ENCODE results near the gene EIF4A3. TPM values are rescaled to one million over a fixed set of nuclear protein-coding genes. Genes with fewer than 3 reads are reported as not detected.

The EIF4A3 gene
- total RNA-seq, 1 donor from 2014 or later = 76.6 TPM

DNA sequence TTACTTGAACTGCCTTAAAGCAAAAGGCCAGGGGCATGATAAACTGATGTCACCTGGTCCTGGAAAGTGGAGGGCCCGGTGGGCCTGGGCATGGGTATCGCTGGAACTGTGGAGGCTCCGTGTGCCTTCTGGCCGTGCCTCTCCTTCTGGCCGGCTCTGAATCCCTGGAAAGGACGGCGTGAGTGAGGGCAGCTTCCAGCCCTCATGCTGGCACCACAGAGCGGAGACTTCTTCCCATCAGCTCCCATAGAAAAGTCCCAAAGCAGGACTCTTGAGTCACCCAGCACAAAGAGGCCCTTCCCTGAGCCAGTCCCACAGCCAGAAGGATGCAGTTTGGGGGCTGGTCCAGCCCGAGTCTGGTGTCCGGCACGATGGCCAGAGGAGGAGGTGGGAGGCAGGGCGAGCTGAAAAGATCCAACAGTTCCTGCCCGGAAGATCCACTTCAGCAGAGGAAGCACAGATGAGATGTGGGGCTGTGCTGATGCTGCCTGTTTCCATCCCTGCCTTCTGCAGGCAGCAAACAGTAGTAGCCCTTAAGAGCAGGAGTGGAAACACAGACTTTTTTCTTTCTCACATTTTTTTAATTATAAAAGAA lies 37.8 kb downstream of the EIF4A3 start:
- Mint-ChIP-seq H3K9me3 (ENCODE audit: unreplicated experiment) (no peaks in the 10 kb centered on the region), H3K27me3 (ENCODE audit: unreplicated experiment) (peaks cover 5% of the 10 kb centered on the region), H3K4me3 (ENCODE audit: unreplicated experiment) (no peak overlapping the region), H3K4me1 (ENCODE audit: unreplicated experiment) (no peaks in the 10 kb centered on the region), H3K27ac (ENCODE audit: unreplicated experiment) (no peak overlapping the region), H3K36me3 (ENCODE audit: low read depth, unreplicated experiment) (peaks cover 17% of the 10 kb centered on the region)
- DNase-seq (ENCODE audit: low spot score) = no peak
- TF ChIP-seq, protein P1, sequence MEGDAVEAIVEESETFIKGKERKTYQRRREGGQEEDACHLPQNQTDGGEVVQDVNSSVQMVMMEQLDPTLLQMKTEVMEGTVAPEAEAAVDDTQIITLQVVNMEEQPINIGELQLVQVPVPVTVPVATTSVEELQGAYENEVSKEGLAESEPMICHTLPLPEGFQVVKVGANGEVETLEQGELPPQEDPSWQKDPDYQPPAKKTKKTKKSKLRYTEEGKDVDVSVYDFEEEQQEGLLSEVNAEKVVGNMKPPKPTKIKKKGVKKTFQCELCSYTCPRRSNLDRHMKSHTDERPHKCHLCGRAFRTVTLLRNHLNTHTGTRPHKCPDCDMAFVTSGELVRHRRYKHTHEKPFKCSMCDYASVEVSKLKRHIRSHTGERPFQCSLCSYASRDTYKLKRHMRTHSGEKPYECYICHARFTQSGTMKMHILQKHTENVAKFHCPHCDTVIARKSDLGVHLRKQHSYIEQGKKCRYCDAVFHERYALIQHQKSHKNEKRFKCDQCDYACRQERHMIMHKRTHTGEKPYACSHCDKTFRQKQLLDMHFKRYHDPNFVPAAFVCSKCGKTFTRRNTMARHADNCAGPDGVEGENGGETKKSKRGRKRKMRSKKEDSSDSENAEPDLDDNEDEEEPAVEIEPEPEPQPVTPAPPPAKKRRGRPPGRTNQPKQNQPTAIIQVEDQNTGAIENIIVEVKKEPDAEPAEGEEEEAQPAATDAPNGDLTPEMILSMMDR (IDR thresholded peaks at IDR 0.05; ENCODE audit: unreplicated experiment) = no peak

DNA sequence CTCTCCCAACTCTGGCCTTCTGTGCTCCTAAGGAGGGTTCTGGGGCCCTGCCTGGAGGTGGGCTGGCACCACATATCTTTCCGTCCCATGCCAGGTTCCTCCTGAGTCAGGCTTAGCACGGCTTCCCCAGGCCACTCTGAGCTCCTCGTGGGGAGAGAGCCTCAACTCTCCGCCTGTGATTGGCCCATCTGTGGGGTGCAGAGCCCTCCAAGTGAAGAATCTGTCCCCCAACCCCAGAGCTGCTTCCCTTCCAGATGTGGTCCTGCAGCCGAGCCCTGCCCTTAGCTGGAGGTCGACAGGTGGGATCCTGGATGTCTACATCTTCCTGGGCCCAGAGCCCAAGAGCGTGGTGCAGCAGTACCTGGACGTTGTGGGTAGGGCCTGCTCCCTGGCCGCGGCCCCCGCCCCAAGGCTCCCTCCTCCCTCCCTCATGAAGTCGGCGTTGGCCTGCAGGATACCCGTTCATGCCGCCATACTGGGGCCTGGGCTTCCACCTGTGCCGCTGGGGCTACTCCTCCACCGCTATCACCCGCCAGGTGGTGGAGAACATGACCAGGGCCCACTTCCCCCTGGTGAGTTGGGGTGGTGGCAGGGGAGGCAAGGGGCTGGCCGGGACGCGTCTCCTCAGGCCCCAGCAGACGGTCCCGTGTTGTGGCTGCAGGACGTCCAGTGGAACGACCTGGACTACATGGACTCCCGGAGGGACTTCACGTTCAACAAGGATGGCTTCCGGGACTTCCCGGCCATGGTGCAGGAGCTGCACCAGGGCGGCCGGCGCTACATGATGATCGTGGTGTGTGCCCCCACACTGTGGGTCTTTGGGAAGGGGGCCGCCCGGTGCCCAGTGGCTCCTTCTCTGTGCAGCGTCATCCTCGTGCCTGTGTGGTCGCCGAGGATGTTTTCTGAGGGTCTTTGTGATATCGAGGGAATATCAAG lies 38.6 kb downstream of the EIF4A3 start:
- TF ChIP-seq, protein P1 (IDR thresholded peaks at IDR 0.05; ENCODE audit: unreplicated experiment) = no peak
- no peak overlapping the region for H3K4me3 Mint-ChIP-seq (ENCODE audit: unreplicated experiment)
- H3K27ac Mint-ChIP-seq (ENCODE audit: unreplicated experiment) = no peak overlapping the region
- H3K4me1 Mint-ChIP-seq (ENCODE audit: unreplicated experiment) = peaks cover 5% of the 10 kb centered on the region
- H3K36me3 Mint-ChIP-seq (ENCODE audit: low read depth, unreplicated experiment) = peaks cover 17% of the 10 kb centered on the region
- DNase-seq (ENCODE audit: low spot score) = no peak
- H3K9me3 Mint-ChIP-seq (ENCODE audit: unreplicated experiment) = no peaks in the 10 kb centered on the region
- peaks cover 6% of the 10 kb centered on the region for H3K27me3 Mint-ChIP-seq (ENCODE audit: unreplicated experiment)

DNA sequence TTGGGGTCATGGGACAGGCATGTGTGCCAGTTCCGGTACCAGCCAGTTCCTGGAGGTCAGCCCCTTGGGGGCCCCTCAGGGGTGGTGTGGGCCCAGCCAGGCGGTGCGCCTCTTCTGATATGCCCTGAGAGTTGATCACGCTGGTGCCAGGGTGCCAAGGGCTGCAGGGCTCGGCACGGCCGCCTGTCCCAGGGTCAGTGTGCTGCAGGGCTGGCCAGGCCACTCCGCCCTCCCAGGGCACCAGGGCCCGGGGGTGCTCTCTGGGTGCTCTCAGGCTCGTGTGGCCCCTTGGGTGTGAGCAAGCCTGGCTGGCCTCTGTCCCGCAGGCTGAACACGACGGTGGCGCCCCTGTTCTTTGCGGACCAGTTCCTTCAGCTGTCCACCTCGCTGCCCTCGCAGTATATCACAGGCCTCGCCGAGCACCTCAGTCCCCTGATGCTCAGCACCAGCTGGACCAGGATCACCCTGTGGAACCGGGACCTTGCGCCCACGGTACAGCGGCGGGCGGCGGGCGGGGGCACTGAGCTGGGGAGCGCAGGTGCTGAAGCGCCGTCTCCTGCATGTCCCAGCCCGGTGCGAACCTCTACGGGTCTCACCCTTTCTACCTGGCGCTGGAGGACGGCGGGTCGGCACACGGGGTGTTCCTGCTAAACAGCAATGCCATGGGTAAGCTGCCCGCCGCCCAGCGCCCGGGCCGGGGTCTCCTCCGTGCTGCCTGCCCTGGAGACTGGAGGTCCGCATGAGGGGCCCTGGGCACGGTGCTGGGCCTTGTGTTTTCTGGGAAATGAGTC lies 39.5 kb downstream of the EIF4A3 start:
- H3K36me3 Mint-ChIP-seq (ENCODE audit: low read depth, unreplicated experiment) = peaks cover 17% of the 10 kb centered on the region
- H3K4me1 Mint-ChIP-seq (ENCODE audit: unreplicated experiment) = peaks cover 7% of the 10 kb centered on the region
- no peak for DNase-seq (ENCODE audit: low spot score)
- TF ChIP-seq, protein P1 (IDR thresholded peaks at IDR 0.05; ENCODE audit: unreplicated experiment) = no peak
- H3K27ac Mint-ChIP-seq (ENCODE audit: unreplicated experiment) = no peak overlapping the region
- no peaks in the 10 kb centered on the region for H3K9me3 Mint-ChIP-seq (ENCODE audit: unreplicated experiment)
- H3K4me3 Mint-ChIP-seq (ENCODE audit: unreplicated experiment) = no peak overlapping the region
- H3K27me3 Mint-ChIP-seq (ENCODE audit: unreplicated experiment) = peaks cover 8% of the 10 kb centered on the region

DNA sequence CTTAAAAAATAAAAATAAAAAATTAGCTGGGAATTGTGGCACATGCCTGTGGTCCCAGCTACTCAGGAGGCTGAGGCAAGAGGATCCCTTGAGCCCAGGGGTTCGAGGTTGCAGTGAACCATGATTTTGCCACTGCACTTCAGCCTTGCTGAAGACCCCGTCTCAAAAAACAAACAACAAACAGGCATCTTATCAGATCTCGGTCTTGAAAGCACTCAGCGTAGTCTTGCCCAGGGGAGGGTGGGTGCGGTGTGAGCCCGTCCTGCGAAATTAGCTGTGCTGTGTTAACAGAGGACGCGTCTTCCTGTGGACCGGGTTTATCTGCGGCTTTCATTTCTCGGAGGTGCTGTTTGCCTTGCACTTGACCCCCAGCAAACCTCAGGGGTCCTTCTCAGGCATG lies 40.2 kb downstream of the EIF4A3 start:
- no peak for DNase-seq (ENCODE audit: low spot score)
- H3K4me1 Mint-ChIP-seq (ENCODE audit: unreplicated experiment) = peaks cover 7% of the 10 kb centered on the region
- peaks cover 17% of the 10 kb centered on the region for H3K36me3 Mint-ChIP-seq (ENCODE audit: low read depth, unreplicated experiment)
- H3K27me3 Mint-ChIP-seq (ENCODE audit: unreplicated experiment) = peaks cover 9% of the 10 kb centered on the region
- TF ChIP-seq, protein P1 (IDR thresholded peaks at IDR 0.05; ENCODE audit: unreplicated experiment) = no peak
- H3K27ac Mint-ChIP-seq (ENCODE audit: unreplicated experiment) = no peak overlapping the region
- no peak overlapping the region for H3K4me3 Mint-ChIP-seq (ENCODE audit: unreplicated experiment)
- no peaks in the 10 kb centered on the region for H3K9me3 Mint-ChIP-seq (ENCODE audit: unreplicated experiment)
